ENCODE results near the gene KIF26B. TPM values are rescaled to one million over a fixed set of nuclear protein-coding genes. Genes with fewer than 3 reads are reported as not detected.

Gene KIF26B
- total RNA-seq, 4 donors from 2014 or later = 2.4 to 6.7 (median 6.1) TPM

DNA sequence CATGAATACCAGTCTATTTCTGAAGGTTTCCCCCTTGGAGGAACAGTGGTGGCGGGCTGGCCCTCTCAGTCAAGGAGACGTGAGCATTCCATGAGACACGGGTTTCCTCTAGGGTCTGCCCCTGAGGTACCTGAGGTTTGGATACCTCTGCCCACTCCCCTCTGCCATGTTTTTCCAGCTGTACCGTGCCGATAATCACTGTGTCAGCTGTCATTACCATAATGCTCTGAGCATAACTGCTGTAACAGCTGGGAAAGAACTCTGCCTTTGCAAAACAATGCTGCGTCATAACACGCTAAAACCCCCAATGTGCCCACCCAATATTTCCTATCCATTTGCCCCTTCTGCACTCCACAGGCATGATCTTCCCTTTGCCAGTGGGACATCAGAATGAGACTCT lies 425.1 kb downstream of the KIF26B start:
- Histone ChIP-seq H3K27me3 (no peaks in the 10 kb centered on the region), H3K9me3 (no peaks in the 10 kb centered on the region)

DNA sequence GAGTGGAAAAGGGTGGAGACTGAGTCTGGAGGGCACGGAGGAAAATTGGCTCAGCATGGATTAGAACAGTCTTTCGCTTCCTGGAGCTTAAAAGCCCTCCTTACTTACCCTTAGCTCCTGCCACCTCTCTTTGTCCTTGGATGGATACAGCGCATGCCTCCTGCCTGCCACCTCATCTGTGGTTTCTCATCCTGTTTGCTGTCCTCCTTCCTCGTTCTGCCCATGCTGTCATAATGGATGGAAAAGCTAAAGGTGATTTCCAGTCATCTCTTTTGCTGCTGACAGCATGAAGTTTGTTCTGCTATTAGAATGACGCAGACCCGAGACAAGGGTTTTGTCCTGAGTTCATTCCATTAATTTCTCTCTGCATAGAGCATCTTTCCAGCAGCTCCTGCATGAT lies 425.9 kb downstream of the KIF26B start:
- H3K27ac ChIP-seq = no peak overlapping the region
- WGBS, 2 donors = 81 to 92% methylated on average over 6 of the region's 6 CpGs
- intact Hi-C loops (cut with DNase I) = no loop called here

More for the DNA sequence above, 425.1 kb downstream of the KIF26B start:
- peaks cover 3 to 7% of the 10 kb centered on the region in 2 donors for H3K4me1 ChIP-seq
- intact Hi-C loops (cut with DNase I) = no loop called here
- WGBS, 2 donors = 95% methylated on average over 7 of the region's 7 CpGs
- TF ChIP-seq CTCF (IDR thresholded peaks at IDR 0.05) (no peak), POLR2A (IDR thresholded peaks at IDR 0.05) (no peak)
- no peak overlapping the region for H3K27ac ChIP-seq
- H3K36me3 ChIP-seq = no peaks in the 10 kb centered on the region
- DNase-seq = no peak
- H3K4me3 ChIP-seq (replicated peaks in 1 of 3) = no peak overlapping the region

GRCh38 chr1:245582026-245582425 lies 427.2 kb downstream of the KIF26B start:
- Histone ChIP-seq H3K27me3 (no peaks in the 10 kb centered on the region), H3K9me3 (no peaks in the 10 kb centered on the region), H3K4me3 (replicated peaks in 1 of 3) (no peak overlapping the region), H3K36me3 (no peaks in the 10 kb centered on the region), H3K27ac (no peak overlapping the region), H3K4me1 (peaks cover 3 to 7% of the 10 kb centered on the region in 2 donors)
- DNase-seq = no peak
- TF ChIP-seq CTCF (IDR thresholded peaks at IDR 0.05) (no peak), POLR2A (IDR thresholded peaks at IDR 0.05) (no peak)
- WGBS, 2 donors = 85 to 93% methylated on average over 7 of the region's 7 CpGs
- intact Hi-C loops (cut with DNase I) = no loop called here

More for the DNA sequence above, 425.9 kb downstream of the KIF26B start:
- TF ChIP-seq POLR2A (IDR thresholded peaks at IDR 0.05) = no peak
- no peak for TF ChIP-seq CTCF (IDR thresholded peaks at IDR 0.05)
- no peaks in the 10 kb centered on the region for H3K9me3 ChIP-seq
- no peaks in the 10 kb centered on the region for H3K27me3 ChIP-seq
- H3K4me1 ChIP-seq = peaks cover 3 to 7% of the 10 kb centered on the region in 2 donors
- H3K36me3 ChIP-seq = no peaks in the 10 kb centered on the region
- no peak for DNase-seq
- no peak overlapping the region for H3K4me3 ChIP-seq (replicated peaks in 1 of 3)

DNA sequence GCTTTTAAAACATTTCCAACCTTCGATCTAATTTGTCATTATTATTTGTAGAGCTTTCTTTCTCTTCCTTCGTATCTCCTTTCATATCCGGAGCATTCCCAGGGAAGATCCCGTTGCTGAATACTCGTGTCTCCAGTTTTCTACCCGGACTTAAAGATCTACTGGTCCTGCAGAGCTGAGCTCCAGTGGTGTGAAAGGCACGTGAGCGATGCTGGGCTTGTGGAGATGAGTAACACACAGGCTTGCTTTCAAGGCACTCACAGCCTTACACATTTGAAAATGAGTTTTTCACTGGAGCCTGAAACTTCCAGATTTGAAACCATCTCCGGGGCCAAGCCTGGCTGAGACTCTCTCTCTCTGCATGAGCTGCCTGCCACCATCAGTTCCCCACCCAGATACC lies 428.3 kb downstream of the KIF26B start:
- Histone ChIP-seq H3K4me3 (replicated peaks in 1 of 3) (no peak overlapping the region), H3K36me3 (no peaks in the 10 kb centered on the region), H3K9me3 (no peaks in the 10 kb centered on the region), H3K27me3 (no peaks in the 10 kb centered on the region), H3K27ac (no peak overlapping the region), H3K4me1 (peaks cover 3 to 7% of the 10 kb centered on the region in 2 donors)
- 82 to 87% methylated on average over 9 of the region's 9 CpGs for WGBS, 2 donors
- TF ChIP-seq CTCF (IDR thresholded peaks at IDR 0.05) (no peak), POLR2A (IDR thresholded peaks at IDR 0.05) (no peak)
- no peak for DNase-seq
- intact Hi-C loops (cut with DNase I) = no loop called here

DNA sequence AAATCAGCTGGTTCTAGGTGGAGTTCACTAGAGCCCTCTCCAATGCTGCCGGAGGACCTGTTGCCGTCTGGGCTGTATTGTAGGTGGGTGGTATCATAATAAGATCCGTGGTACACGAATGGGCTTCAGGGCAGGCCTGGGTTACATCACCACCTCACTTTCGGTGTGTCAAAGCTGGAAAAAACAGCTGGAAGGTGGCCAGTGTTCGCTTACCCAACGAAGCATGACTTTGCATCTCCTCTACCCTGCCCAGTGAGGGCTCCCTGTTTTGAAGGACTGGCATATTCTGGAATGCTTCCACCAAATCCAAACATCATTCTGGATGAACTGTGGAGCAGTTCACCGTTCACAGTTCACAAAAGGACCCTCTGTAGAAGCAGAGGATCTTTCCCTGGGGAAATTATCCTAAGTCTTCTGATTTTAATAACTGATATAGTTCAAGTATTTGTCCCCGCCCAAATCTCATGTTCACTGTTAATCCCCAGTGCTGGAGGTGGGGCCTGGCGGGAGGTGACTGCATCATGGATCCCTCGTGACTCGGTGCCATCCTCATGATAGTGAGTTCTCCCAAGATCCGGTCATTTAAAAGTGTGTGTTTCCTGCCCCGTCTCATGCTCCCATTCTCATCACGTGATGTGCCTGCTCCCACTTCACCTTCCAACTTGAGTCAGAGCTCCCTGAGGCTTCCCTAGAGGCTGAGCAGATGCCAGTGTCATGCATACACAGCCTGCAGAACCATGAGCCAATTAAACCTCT lies 429.0 kb downstream of the KIF26B start:
- Histone ChIP-seq H3K4me1 (peaks cover 3 to 7% of the 10 kb centered on the region in 2 donors), H3K4me3 (replicated peaks in 1 of 3) (no peak overlapping the region), H3K27me3 (no peaks in the 10 kb centered on the region), H3K9me3 (no peaks in the 10 kb centered on the region), H3K27ac (no peak overlapping the region), H3K36me3 (no peaks in the 10 kb centered on the region)
- DNase-seq = peak; percentile 71 to 78
- TF ChIP-seq POLR2A (IDR thresholded peaks at IDR 0.05) (no peak), CTCF (IDR thresholded peaks at IDR 0.05) (no peak)
- intact Hi-C loops (cut with DNase I) = no loop called here
- WGBS, 2 donors = 57 to 68% methylated on average over 15 of the region's 15 CpGs
